ENCODE data around the gene KRTAP10-11.

GRCh38 chr21:44658541-44658910 is 12.3 kb downstream of the KRTAP10-11 start:
- TF ChIP-seq ZNF274 (IDR thresholded peaks at IDR 0.05; ENCODE audit: low read depth, low read length) (no peak), SUZ12 (IDR thresholded peaks at IDR 0.05; ENCODE audit: extremely low read depth, insufficient read depth, insufficient read length) (no peak)
